ENCODE data around the gene POU6F2. TPM values are rescaled to one million over a fixed set of nuclear protein-coding genes. Genes with fewer than 3 reads are reported as not detected.

POU6F2 gene
- total RNA-seq, 3 donors from 2014 or later = under 0.01 TPM; not detected in 2

GRCh38 chr7:39249635-39250152 is 272.0 kb downstream of the POU6F2 start:
- no peak overlapping the region for H3K4me3 ChIP-seq
- H3K4me1 ChIP-seq = no peaks in the 10 kb centered on the region
- no peaks in the 10 kb centered on the region for H3K36me3 ChIP-seq
- intact Hi-C loops (cut with DNase I; ENCODE audit: low total_unique reads) = no loop called here
- no peaks in the 10 kb centered on the region for H3K27me3 ChIP-seq
- TF ChIP-seq POLR2A (IDR thresholded peaks at IDR 0.05) = no peak
- no peak for TF ChIP-seq CTCF (IDR thresholded peaks at IDR 0.05)
- TF ChIP-seq POLR2AphosphoS5 (IDR thresholded peaks at IDR 0.05) = no peak
- no peak overlapping the region for H3K27ac ChIP-seq
- H3K9me3 ChIP-seq = no peaks in the 10 kb centered on the region
- DNase-seq (ENCODE audit: low spot score in 2 of 2) = no peak

GRCh38 chr7:39252916-39253315 is 275.2 kb downstream of the POU6F2 start:
- Histone ChIP-seq H3K9me3 (no peaks in the 10 kb centered on the region), H3K27me3 (no peaks in the 10 kb centered on the region), H3K4me3 (no peak overlapping the region), H3K36me3 (no peaks in the 10 kb centered on the region), H3K4me1 (no peaks in the 10 kb centered on the region), H3K27ac (no peak overlapping the region)
- intact Hi-C loops (cut with DNase I; ENCODE audit: low total_unique reads) = loop anchor here (2.0 kb wide), 1 partner anchor 72 kb away; no protein-coding TSS in a partner anchor
- TF ChIP-seq CTCF (IDR thresholded peaks at IDR 0.05) = no peak
- no peak for TF ChIP-seq POLR2AphosphoS5 (IDR thresholded peaks at IDR 0.05)
- no peak for TF ChIP-seq POLR2A (IDR thresholded peaks at IDR 0.05)
- no peak for DNase-seq (ENCODE audit: low spot score in 2 of 2)

- Histone ChIP-seq H3K27ac (no peak overlapping the region), H3K9me3 (no peaks in the 10 kb centered on the region), H3K27me3 (no peaks in the 10 kb centered on the region), H3K4me1 (no peaks in the 10 kb centered on the region), H3K4me3 (no peak overlapping the region), H3K36me3 (no peaks in the 10 kb centered on the region)
- DNase-seq (ENCODE audit: low spot score in 2 of 2) = no peak
- intact Hi-C loops (cut with DNase I; ENCODE audit: low total_unique reads) = no loop called here
- TF ChIP-seq POLR2AphosphoS5 (IDR thresholded peaks at IDR 0.05) = no peak
- no peak for TF ChIP-seq POLR2A (IDR thresholded peaks at IDR 0.05)
- no peak for TF ChIP-seq CTCF (IDR thresholded peaks at IDR 0.05)
Observed at GRCh38 chr7:39259391-39260003, 281.8 kb downstream of the POU6F2 start.

- Histone ChIP-seq H3K4me1 (no peaks in the 10 kb centered on the region), H3K27me3 (no peaks in the 10 kb centered on the region), H3K36me3 (no peaks in the 10 kb centered on the region), H3K9me3 (no peaks in the 10 kb centered on the region), H3K27ac (no peak overlapping the region), H3K4me3 (no peak overlapping the region)
- TF ChIP-seq CTCF (IDR thresholded peaks at IDR 0.05) (no peak), POLR2A (IDR thresholded peaks at IDR 0.05) (no peak), POLR2AphosphoS5 (IDR thresholded peaks at IDR 0.05) (no peak)
- DNase-seq (ENCODE audit: low spot score in 2 of 2) = no peak
- intact Hi-C loops (cut with DNase I; ENCODE audit: low total_unique reads) = no loop called here
Observed at GRCh38 chr7:39260279-39260844, 282.7 kb downstream of the POU6F2 start.

- Histone ChIP-seq H3K9me3 (no peaks in the 10 kb centered on the region), H3K36me3 (no peaks in the 10 kb centered on the region), H3K4me1 (no peaks in the 10 kb centered on the region), H3K27ac (no peak overlapping the region), H3K27me3 (no peaks in the 10 kb centered on the region), H3K4me3 (no peak overlapping the region)
- TF ChIP-seq CTCF (IDR thresholded peaks at IDR 0.05) (no peak), POLR2A (IDR thresholded peaks at IDR 0.05) (no peak), POLR2AphosphoS5 (IDR thresholded peaks at IDR 0.05) (no peak)
- no peak for DNase-seq (ENCODE audit: low spot score in 2 of 2)
- intact Hi-C loops (cut with DNase I; ENCODE audit: low total_unique reads) = no loop called here
Observed at GRCh38 chr7:39261771-39262170, 284.1 kb downstream of the POU6F2 start.

Measured in breast epithelium (tissue), 4 donors.